ENCODE results near the gene LGALS1.
A peak's percentile ranks its signal among the peaks of the same experiment; 100 is the strongest.

The LGALS1 gene

GRCh38 chr22:37679670-37680069 lies 4.2 kb downstream of the LGALS1 start:
- peaks cover 6% of the 10 kb centered on the region for H3K4me1 ChIP-seq (ENCODE audit: control insufficient read depth, insufficient read depth, low read length, poor library complexity, severe bottlenecking)
- H3K36me3 ChIP-seq (ENCODE audit: control insufficient read depth, insufficient read depth, low read length): peaks cover 9% of the 10 kb centered on the region
- 100% methylated on average over 4 to 5 of the region's 8 CpGs for WGBS, 2 experiments (ENCODE audit: insufficient coverage in 2 of 2)

DNA sequence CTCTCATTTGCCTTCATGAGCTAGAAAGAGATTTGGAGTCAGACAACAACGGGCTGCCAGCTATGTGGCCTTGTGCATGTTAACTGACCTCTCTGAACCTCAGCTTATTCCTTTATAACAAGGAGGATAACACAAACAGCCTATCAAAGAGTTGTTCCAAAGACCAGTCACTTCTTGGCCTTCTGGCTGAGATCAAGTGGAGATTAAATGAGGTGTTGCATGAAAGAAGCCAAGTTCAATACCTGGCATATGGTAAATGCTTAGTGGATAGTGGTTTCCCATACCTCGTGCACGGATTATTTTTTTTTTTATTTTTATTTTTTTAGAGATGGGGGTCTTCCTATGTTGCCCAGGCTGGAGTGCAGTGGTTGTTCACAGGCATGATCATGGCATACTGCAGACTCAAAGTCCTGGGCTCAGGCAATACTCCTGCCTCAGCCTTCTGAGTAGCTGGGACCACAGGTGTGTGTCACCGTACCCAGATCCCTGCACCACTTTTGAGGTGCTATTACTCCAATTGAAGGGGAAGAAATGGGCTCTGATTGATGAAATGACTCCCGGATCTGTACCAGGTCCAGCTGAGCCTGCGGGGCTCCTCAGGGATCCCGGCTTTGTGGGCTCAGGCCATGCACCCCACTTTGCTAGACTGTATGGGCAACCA lies 4.9 kb downstream of the LGALS1 start:
- H3K4me1 ChIP-seq (ENCODE audit: control insufficient read depth, insufficient read depth, low read length, poor library complexity, severe bottlenecking): peaks cover 6% of the 10 kb centered on the region
- peaks cover 9% of the 10 kb centered on the region for H3K36me3 ChIP-seq (ENCODE audit: control insufficient read depth, insufficient read depth, low read length)
- H3K4me3 ChIP-seq (ENCODE audit: extremely low read depth, insufficient read depth, low read length, poor library complexity, severe bottlenecking): no peak overlapping the region
- no peak overlapping the region for H3K27ac ChIP-seq (ENCODE audit: low read depth, low read length, severe bottlenecking)
- no peaks in the 10 kb centered on the region for H3K9me3 ChIP-seq (ENCODE audit: control insufficient read depth, low read length)
- 88 to 94% methylated on average over 5 of the region's 7 CpGs for whole genome bisulfite sequencing, 2 experiments (ENCODE audit: insufficient coverage in 2 of 2)

More at GRCh38 chr22:37679670-37680069, 4.2 kb downstream of the LGALS1 start:
- no peak overlapping the region for H3K4me3 ChIP-seq (ENCODE audit: extremely low read depth, insufficient read depth, low read length, poor library complexity, severe bottlenecking)
- H3K27ac ChIP-seq (ENCODE audit: low read depth, low read length, severe bottlenecking): no peak overlapping the region
- H3K9me3 ChIP-seq (ENCODE audit: control insufficient read depth, low read length): no peaks in the 10 kb centered on the region

GRCh38 chr22:37681001-37681424 lies 5.6 kb downstream of the LGALS1 start:
- 79 to 83% methylated on average over 2 of the region's 2 CpGs for WGBS, 2 experiments (ENCODE audit: insufficient coverage in 2 of 2)

DNA sequence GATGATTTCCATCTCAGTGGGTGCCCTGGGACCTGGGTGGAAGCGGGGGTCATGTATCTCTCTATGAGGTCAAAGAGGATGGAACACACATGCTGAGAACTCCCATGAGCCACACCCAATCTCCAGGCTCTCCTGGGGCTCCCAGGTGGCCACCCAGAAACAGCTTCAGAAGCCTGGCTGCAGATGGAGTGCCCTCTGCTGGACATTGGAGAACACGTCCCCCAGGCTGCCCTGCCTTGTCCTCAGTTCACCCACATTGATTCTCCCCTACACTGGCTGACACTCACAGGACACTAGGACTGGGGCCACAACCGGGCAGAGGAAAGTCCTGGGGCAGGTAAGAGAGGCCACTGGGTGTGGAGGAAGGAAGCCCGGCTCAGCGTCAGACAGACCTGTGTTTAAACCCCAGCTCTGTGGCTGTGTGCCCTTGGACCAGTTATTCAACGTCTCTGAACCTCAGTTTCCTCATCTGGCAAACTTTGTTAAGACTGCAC lies 6.2 kb downstream of the LGALS1 start:
- Histone ChIP-seq H3K4me3 (ENCODE audit: extremely low read depth, insufficient read depth, low read length, poor library complexity, severe bottlenecking) (no peak overlapping the region), H3K9me3 (ENCODE audit: control insufficient read depth, low read length) (no peaks in the 10 kb centered on the region), H3K27ac (ENCODE audit: low read depth, low read length, severe bottlenecking) (no peak overlapping the region), H3K36me3 (ENCODE audit: control insufficient read depth, insufficient read depth, low read length) (peaks cover 9% of the 10 kb centered on the region), H3K4me1 (ENCODE audit: control insufficient read depth, insufficient read depth, low read length, poor library complexity, severe bottlenecking) (peaks cover 3% of the 10 kb centered on the region)
- WGBS, 2 experiments (ENCODE audit: insufficient coverage in 2 of 2): 34% methylated on average over 5 to 6 of the region's 6 CpGs

More at GRCh38 chr22:37681001-37681424, 5.6 kb downstream of the LGALS1 start:
- Histone ChIP-seq H3K4me1 (ENCODE audit: control insufficient read depth, insufficient read depth, low read length, poor library complexity, severe bottlenecking) (peaks cover 3% of the 10 kb centered on the region), H3K27ac (ENCODE audit: low read depth, low read length, severe bottlenecking) (no peak overlapping the region), H3K4me3 (ENCODE audit: extremely low read depth, insufficient read depth, low read length, poor library complexity, severe bottlenecking) (no peak overlapping the region), H3K9me3 (ENCODE audit: control insufficient read depth, low read length) (no peaks in the 10 kb centered on the region), H3K36me3 (ENCODE audit: control insufficient read depth, insufficient read depth, low read length) (peaks cover 9% of the 10 kb centered on the region)

DNA sequence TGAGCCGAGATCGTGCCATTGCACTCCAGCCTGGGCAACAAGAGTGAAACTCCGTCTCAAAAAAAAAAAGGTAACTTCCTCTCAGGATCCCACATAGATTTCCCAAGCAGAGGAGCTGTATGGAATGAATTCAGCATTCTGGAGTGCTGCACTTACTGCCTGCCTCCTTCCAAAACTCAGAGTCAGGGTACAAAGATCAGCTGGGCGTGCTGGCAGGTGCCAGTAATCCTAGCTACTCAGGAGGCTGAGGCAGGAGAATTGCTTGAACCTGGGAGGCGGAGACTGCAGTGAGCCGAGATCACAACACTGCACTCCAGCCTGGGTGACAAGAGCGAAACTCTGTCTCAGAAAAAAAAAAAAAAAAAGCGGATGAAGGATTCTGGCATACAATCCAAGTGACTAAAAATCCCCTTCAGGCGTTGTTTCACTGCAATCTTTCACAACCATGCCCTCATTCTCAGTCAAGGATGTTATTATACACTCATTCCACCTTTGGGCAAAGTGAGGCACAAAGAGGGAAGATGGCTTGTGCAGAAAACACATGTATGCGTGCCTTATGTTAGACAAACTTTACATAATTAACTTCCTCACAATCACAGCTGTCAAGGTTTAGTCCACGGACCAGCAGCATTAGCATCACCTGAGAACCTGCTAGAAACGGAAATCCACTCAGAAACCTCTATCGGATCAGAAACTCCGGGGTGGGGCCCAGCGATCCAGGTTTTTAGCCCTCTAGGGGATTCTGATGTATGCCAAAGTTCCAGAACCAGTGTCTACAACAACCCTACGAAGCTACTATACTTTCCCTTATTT lies 9.6 kb downstream of the LGALS1 start:
- no peak overlapping the region for H3K4me3 ChIP-seq (ENCODE audit: extremely low read depth, insufficient read depth, low read length, poor library complexity, severe bottlenecking)
- H3K36me3 ChIP-seq (ENCODE audit: control insufficient read depth, insufficient read depth, low read length): peaks cover 22% of the 10 kb centered on the region
- H3K27ac ChIP-seq (ENCODE audit: low read depth, low read length, severe bottlenecking): no peak overlapping the region
- WGBS, 2 experiments (ENCODE audit: insufficient coverage in 2 of 2): 92 to 95% methylated on average over 10 to 13 of the region's 16 CpGs
- H3K4me1 ChIP-seq (ENCODE audit: control insufficient read depth, insufficient read depth, low read length, poor library complexity, severe bottlenecking): no peaks in the 10 kb centered on the region
- H3K9me3 ChIP-seq (ENCODE audit: control insufficient read depth, low read length): no peaks in the 10 kb centered on the region

GRCh38 chr22:37686002-37686982 lies 10.9 kb downstream of the LGALS1 start, which contains the start of gene NOL12:
Gene NOL12 (plus strand): TSS chr22:37686343. CDS start chr22:37686393, 50 bp downstream.
- H3K9me3 ChIP-seq (ENCODE audit: control insufficient read depth, low read length): no peaks in the 10 kb centered on the region
- peaks cover 32% of the 10 kb centered on the region for H3K36me3 ChIP-seq (ENCODE audit: control insufficient read depth, insufficient read depth, low read length)
- 2% methylated on average over 52 to 55 of the region's 62 CpGs for WGBS, 2 experiments (ENCODE audit: insufficient coverage in 2 of 2)
- H3K27ac ChIP-seq (ENCODE audit: low read depth, low read length, severe bottlenecking): peak within 1 kb of the TSS; percentile 60
- H3K4me3 ChIP-seq (ENCODE audit: extremely low read depth, insufficient read depth, low read length, poor library complexity, severe bottlenecking): peak within 1 kb of the TSS; percentile 95
- H3K4me1 ChIP-seq (ENCODE audit: control insufficient read depth, insufficient read depth, low read length, poor library complexity, severe bottlenecking): no peaks in the 10 kb centered on the region

GRCh38 chr22:37690407-37690806 lies 15.0 kb downstream of the LGALS1 start:
- no peaks in the 10 kb centered on the region for H3K9me3 ChIP-seq (ENCODE audit: control insufficient read depth, low read length)
- WGBS, 2 experiments (ENCODE audit: insufficient coverage in 2 of 2): 97 to 100% methylated on average over 4 of the region's 7 CpGs
- H3K36me3 ChIP-seq (ENCODE audit: control insufficient read depth, insufficient read depth, low read length): peaks cover 47% of the 10 kb centered on the region
- no peaks in the 10 kb centered on the region for H3K4me1 ChIP-seq (ENCODE audit: control insufficient read depth, insufficient read depth, low read length, poor library complexity, severe bottlenecking)
- H3K27ac ChIP-seq (ENCODE audit: low read depth, low read length, severe bottlenecking): no peak overlapping the region
- no peak overlapping the region for H3K4me3 ChIP-seq (ENCODE audit: extremely low read depth, insufficient read depth, low read length, poor library complexity, severe bottlenecking)

DNA sequence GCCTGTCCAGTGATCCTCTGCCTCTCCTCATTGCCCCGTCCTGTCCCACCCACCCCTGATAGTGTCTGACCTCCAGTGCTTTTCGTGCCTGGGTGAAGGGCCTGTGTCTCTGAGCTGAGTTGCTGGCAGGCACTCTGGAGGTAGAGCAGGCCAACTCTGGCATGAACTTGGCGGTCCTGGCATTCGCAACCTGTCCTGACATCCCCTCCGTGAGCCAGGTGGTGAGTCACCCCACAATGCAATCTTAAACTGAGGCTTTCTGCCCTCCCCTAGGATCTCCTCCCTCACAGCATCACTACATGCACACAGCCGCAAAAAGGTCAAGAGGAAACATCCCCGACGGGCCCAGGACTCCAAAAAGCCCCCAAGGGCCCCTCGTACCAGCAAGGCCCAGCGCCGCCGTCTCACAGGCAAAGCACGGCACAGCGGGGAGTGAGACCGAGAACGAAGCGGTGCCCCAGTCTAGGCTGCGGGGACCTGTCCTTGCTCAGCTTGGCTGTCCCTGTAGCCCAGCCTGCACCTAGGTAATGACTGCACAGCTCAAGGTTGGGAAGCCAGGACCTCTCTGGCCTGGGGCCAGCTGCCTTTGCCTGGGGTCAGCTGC lies 15.6 kb downstream of the LGALS1 start:
- WGBS, 2 experiments (ENCODE audit: insufficient coverage in 2 of 2): 95% methylated on average over 15 to 16 of the region's 18 CpGs
- H3K27ac ChIP-seq (ENCODE audit: low read depth, low read length, severe bottlenecking): no peak overlapping the region
- no peak overlapping the region for H3K4me3 ChIP-seq (ENCODE audit: extremely low read depth, insufficient read depth, low read length, poor library complexity, severe bottlenecking)
- H3K4me1 ChIP-seq (ENCODE audit: control insufficient read depth, insufficient read depth, low read length, poor library complexity, severe bottlenecking): no peaks in the 10 kb centered on the region
- no peaks in the 10 kb centered on the region for H3K9me3 ChIP-seq (ENCODE audit: control insufficient read depth, low read length)
- H3K36me3 ChIP-seq (ENCODE audit: control insufficient read depth, insufficient read depth, low read length): peaks cover 47% of the 10 kb centered on the region

GRCh38 chr22:37692627-37693285 lies 17.3 kb downstream of the LGALS1 start:
- Histone ChIP-seq H3K27ac (ENCODE audit: low read depth, low read length, severe bottlenecking) (no peak overlapping the region), H3K36me3 (ENCODE audit: control insufficient read depth, insufficient read depth, low read length) (peaks cover 45% of the 10 kb centered on the region), H3K4me3 (ENCODE audit: extremely low read depth, insufficient read depth, low read length, poor library complexity, severe bottlenecking) (no peak overlapping the region), H3K4me1 (ENCODE audit: control insufficient read depth, insufficient read depth, low read length, poor library complexity, severe bottlenecking) (no peaks in the 10 kb centered on the region), H3K9me3 (ENCODE audit: control insufficient read depth, low read length) (no peaks in the 10 kb centered on the region)
- 97 to 99% methylated on average over 14 of the region's 15 CpGs for WGBS, 2 experiments (ENCODE audit: insufficient coverage in 2 of 2)
